ENCODE results near the gene XBP1. TPM values are rescaled to one million over a fixed set of nuclear protein-coding genes. Genes with fewer than 3 reads are reported as not detected.

XBP1 gene
- polyA plus RNA-seq, 1 donor = 50.4 TPM

Other genes starting within 250 kb of the XBP1 start
- gene TTC28, start 120.7 kb downstream of the XBP1 start, polyA plus RNA-seq (ENCODE audit: insufficient read length) = 30.7 TPM
- 7.0 TPM for gene CHEK2, start 58.7 kb downstream of the XBP1 start, polyA plus RNA-seq (ENCODE audit: insufficient read length)
- 23.2 TPM for gene HSCB, start 58.5 kb downstream of the XBP1 start, polyA plus RNA-seq (ENCODE audit: insufficient read length)
- 21.3 TPM for gene CCDC117, start 27.9 kb downstream of the XBP1 start, polyA plus RNA-seq (ENCODE audit: insufficient read length)
- 11.7 TPM for gene ZNRF3, start 83.0 kb upstream of the XBP1 start, polyA plus RNA-seq (ENCODE audit: insufficient read length)

Data from hindlimb muscle (tissue), 1 donor.